HG03103 (cell line): Measurements from ENCODE around the gene RASAL2.

ENCODE experiments used
- ATAC-seq: cut with Tn5 transposase; IDR thresholded peaks from one replicate; pipeline ENCODE4 v1.9.1; 2021; ENCODE audit warnings: low read depth; ENCODE audit not compliant: unreplicated experiment

RASAL2 gene

GRCh38 chr1:178093951-178094738 is at the start of gene RASAL2:
TSS of gene RASAL2 (plus strand) at chr1:178094104. CDS start at chr1:178094493, 389 bp downstream.
- peak; percentile 38 for ATAC-seq

- no peak for ATAC-seq
These were observed 47.2 kb upstream of the RASAL2 start for GRCh38 chr1:178046591-178047270.

- ATAC-seq: no peak
These were observed 46.4 kb upstream of the RASAL2 start for GRCh38 chr1:178047403-178048093.

- no peak for ATAC-seq
These were observed 45.5 kb upstream of the RASAL2 start for GRCh38 chr1:178048426-178048825.

- ATAC-seq: no peak
These were observed 45.0 kb upstream of the RASAL2 start for GRCh38 chr1:178048883-178049282.

GRCh38 chr1:178050084-178050483 is 43.8 kb upstream of the RASAL2 start:
- ATAC-seq: no peak

- ATAC-seq: no peak
These were observed 42.8 kb upstream of the RASAL2 start for GRCh38 chr1:178051071-178051470.

- ATAC-seq: no peak
These were observed 41.0 kb upstream of the RASAL2 start for GRCh38 chr1:178052650-178053461.

GRCh38 chr1:178055093-178055492 is 38.8 kb upstream of the RASAL2 start:
- ATAC-seq: no peak

- ATAC-seq: peak; percentile 90
These were observed 38.0 kb upstream of the RASAL2 start for GRCh38 chr1:178055779-178056471.

GRCh38 chr1:178057141-178057765 is 36.7 kb upstream of the RASAL2 start:
- no peak for ATAC-seq

GRCh38 chr1:178057912-178058534 is 35.9 kb upstream of the RASAL2 start:
- ATAC-seq: no peak

- no peak for ATAC-seq
These were observed 32.9 kb upstream of the RASAL2 start for GRCh38 chr1:178060789-178061556.

GRCh38 chr1:178061620-178062019 is 32.3 kb upstream of the RASAL2 start:
- ATAC-seq: no peak

- ATAC-seq: no peak
These were observed 29.6 kb upstream of the RASAL2 start for GRCh38 chr1:178064191-178064821.

GRCh38 chr1:178065250-178065649 is 28.7 kb upstream of the RASAL2 start:
- no peak for ATAC-seq

- ATAC-seq: peak; percentile 18
These were observed 27.5 kb upstream of the RASAL2 start for GRCh38 chr1:178066296-178066907.
